B cell (primary cell): ENCODE measurements around the gene THSD7B. TPM values are rescaled to one million over a fixed set of nuclear protein-coding genes. Genes with fewer than 3 reads are reported as not detected.

Experiments used
- ATAC-seq: fragments of 200-7000 bp; cut with Tn5 transposase; one replicate; pipeline ENCODE4 v1.10.0; 2021; ENCODE audit warnings: low read depth, mild to moderate bottlenecking, moderate number of reproducible peaks, moderate library complexity
- CTCF ChIA-PET: fragments of 350-600 bp; sonication (Branson Sonifier 250); formaldehyde crosslinking; loops from one replicate; lab custom pipeline; 2021; ENCODE audit warnings: antibody characterized with exemption, inconsistent platforms; lab: Charles Lee
- POLR2A ChIA-PET: fragments of 350-600 bp; sonication (Branson Sonifier 250); formaldehyde crosslinking; loops from one replicate; lab custom pipeline; 2021; ENCODE audit warnings: antibody characterized with exemption; lab: Charles Lee
- DNase-seq: peaks from one replicate; pipeline ENCODE4 v3.0.0; 2013
- H2AFZ ChIP-seq: 2 replicates; pipeline ENCODE4 v1.6.1; 2012; ENCODE audit warnings: mild to moderate bottlenecking, low read depth, low read length; ENCODE audit not compliant: insufficient read depth, poor library complexity, severe bottlenecking
- H3K27ac ChIP-seq, 2 donors: 1 replicate in 1 of 2; 2 replicates in 1 of 2; pipeline ENCODE4 v1.5.1; 2012 to 2013; ENCODE audit warnings: low read length in 2 of 2, mild to moderate bottlenecking in 2 of 2, moderate library complexity in 1 of 2
- H3K27me3 ChIP-seq, 4 experiments: fragments of 200-600 bp in 1 of 4; sonication (generic) in 1 of 4; replicated peaks in 1 of 4; 1 replicate in 2 of 4; 2 replicates in 2 of 4; pipeline versions ENCODE4 v1.6.1 to v1.7.0; 2013 to 2016; ENCODE audit warnings: low read length in 3 of 4, mild to moderate bottlenecking in 2 of 4, mixed read lengths in 1 of 4, moderate library complexity in 1 of 4; ENCODE audit not compliant: insufficient read depth in 4 of 4, control insufficient read depth in 3 of 4; ENCODE audit errors: control extremely low read depth in 1 of 4
- H3K36me3 ChIP-seq, 2 experiments: replicated peaks in 1 of 2; 1 replicate in 1 of 2; 2 replicates in 1 of 2; pipeline versions ENCODE4 v1.6.1 to v1.7.1; 2013; ENCODE audit warnings: low read length in 1 of 2; ENCODE audit not compliant: insufficient read depth in 2 of 2, control insufficient read depth in 1 of 2; ENCODE audit errors: control extremely low read depth in 1 of 2, extremely low read depth in 1 of 2
- H3K4me1 ChIP-seq, 2 donors: fragments of 200-600 bp in 1 of 2; sonication (generic) in 1 of 2; 1 replicate in 1 of 2; 2 replicates in 1 of 2; pipeline versions ENCODE4 v1.5.1 to v1.6.1; 2013 to 2017; ENCODE audit warnings: low read length in 2 of 2; ENCODE audit not compliant: control insufficient read depth in 2 of 2, insufficient read depth in 2 of 2
- H3K4me2 ChIP-seq: replicated peaks from 2 replicates; pipeline ENCODE3; 2012; ENCODE audit warnings: mild to moderate bottlenecking, low read depth, low read length; ENCODE audit not compliant: poor library complexity, severe bottlenecking
- H3K4me3 ChIP-seq, 5 experiments: fragments of 200-600 bp in 1 of 5; sonication (generic) in 1 of 5; 1 replicate in 3 of 5; 2 replicates in 2 of 5; pipeline versions ENCODE4 v1.5.1 to v1.7.0; 2011 to 2016; ENCODE audit warnings: low read length in 4 of 5, mild to moderate bottlenecking in 4 of 5, low read depth in 2 of 5, control low read depth in 1 of 5, moderate library complexity in 1 of 5; ENCODE audit not compliant: insufficient read depth in 1 of 5; ENCODE audit errors: control extremely low read depth in 1 of 5, extremely low read depth in 1 of 5
- H3K79me2 ChIP-seq: fragments of 200-600 bp; sonication (generic); one replicate; pipeline ENCODE4 v1.6.0; 2016; ENCODE audit warnings: low read length; ENCODE audit not compliant: control insufficient read depth, insufficient read depth
- H3K9ac ChIP-seq: fragments of 200-600 bp; sonication (generic); 2 replicates; pipeline ENCODE4 v1.6.1; 2017; ENCODE audit warnings: mild to moderate bottlenecking, low read length, moderate library complexity
- H3K9me3 ChIP-seq, 3 donors: one replicate each; pipeline versions ENCODE4 v1.6.1 to v1.7.1; 2013; ENCODE audit warnings: low read length in 2 of 3; ENCODE audit not compliant: control insufficient read depth in 2 of 3, insufficient read depth in 1 of 3; ENCODE audit errors: control extremely low read depth in 1 of 3
- H4K20me1 ChIP-seq: 2 replicates; pipeline ENCODE4 v1.6.0; 2012; ENCODE audit warnings: mild to moderate bottlenecking, low read length; ENCODE audit not compliant: insufficient read depth, control insufficient read depth, poor library complexity, severe bottlenecking
- H3K27ac Mint-ChIP-seq: one replicate; pipeline ENCODE4 v1.8.0; 2021; ENCODE audit warnings: mixed read lengths
- H3K27me3 Mint-ChIP-seq: one replicate; pipeline ENCODE4 v1.8.0; 2021; ENCODE audit warnings: mixed read lengths
- H3K4me1 Mint-ChIP-seq: one replicate; pipeline ENCODE4 v1.8.0; 2021; ENCODE audit warnings: mixed read lengths
- H3K4me3 Mint-ChIP-seq: one replicate; pipeline ENCODE4 v1.8.0; 2021; ENCODE audit warnings: mixed read lengths
- H3K9me3 Mint-ChIP-seq: one replicate; pipeline ENCODE4 v1.8.0; 2022; ENCODE audit warnings: mixed read lengths; ENCODE audit not compliant: insufficient read depth
- CTCF ChIP-seq: fragments of 200-600 bp; IDR thresholded peaks from one replicate; pipeline ENCODE4 v1.8.0; 2022; ENCODE audit warnings: antibody characterized with exemption, mild to moderate bottlenecking
- EZH2 ChIP-seq: IDR thresholded peaks from 2 replicates; pipeline ENCODE4 v1.6.1; 2012; ENCODE audit warnings: borderline replicate concordance, low read depth, mild to moderate bottlenecking, moderate library complexity, low read length; ENCODE audit not compliant: insufficient read depth, poor library complexity, severe bottlenecking
- WGBS: methylation state at CpG from one replicate; pipeline ENCODE4 v1.1.5; 2013; ENCODE audit warnings: missing lambda C conversion rate; ENCODE audit not compliant: insufficient coverage; 5-methylcytosine and 5-hydroxymethylcytosine counted together
- intact Hi-C: fragments of 100-400 bp; cut with micrococcal nuclease; formaldehyde crosslinking; loops from one replicate; pipeline ENCODE4 v1.10.0; 2022
- polyA plus RNA-seq: library from polyadenylated mRNA; depleted of rRNA; stranded (reverse); fragments of >200 nt; gene quantifications from 2 replicates; pipeline ENCODE4 v1.2.3, GENCODE V29; 2012
- total RNA-seq, 2 donors: library from RNA; stranded (reverse); fragments of 120-200 nt in 1 of 2; gene quantifications; 1 replicate in 1 of 2; 2 replicates in 1 of 2; pipeline versions ENCODE4 v1.2.3 to v1.2.4, GENCODE V29; 2013 to 2022

The THSD7B gene
- total and polyA plus RNA-seq, 2 donors (not counting 1 experiment from before 2014, with no cell fraction given): 0.76 TPM; not detected in 1

GRCh38 chr2:137231628-137232027, 466.3 kb downstream of the THSD7B start:
- no peaks in the 10 kb centered on the region for H4K20me1 ChIP-seq
- no peaks in the 10 kb centered on the region for H3K9me3 Mint-ChIP-seq
- 56% methylated on average over 3 of the region's 4 CpGs for WGBS
- no peak overlapping the region for H3K4me3 ChIP-seq
- H3K27me3 ChIP-seq: no peaks in the 10 kb centered on the region
- intact Hi-C loops: no loop called here
- H3K9me3 ChIP-seq: no peaks in the 10 kb centered on the region
- no peak overlapping the region for H3K27ac ChIP-seq
- CTCF ChIA-PET: no interaction called here
- ATAC-seq (no peak), DNase-seq (no peak)
- H3K4me1 ChIP-seq: no peaks in the 10 kb centered on the region
- H3K4me2 ChIP-seq: no peak overlapping the region
- POLR2A ChIA-PET: no interaction called here
- no peaks in the 10 kb centered on the region for H3K27me3 Mint-ChIP-seq
- TF ChIP-seq EZH2 (no peak), CTCF (no peak)
- H3K27ac Mint-ChIP-seq: no peak overlapping the region
- H2AFZ ChIP-seq: no peak overlapping the region
- no peaks in the 10 kb centered on the region for H3K36me3 ChIP-seq
- H3K4me1 Mint-ChIP-seq: no peaks in the 10 kb centered on the region
- H3K9ac ChIP-seq: no peak overlapping the region
- H3K79me2 ChIP-seq: no peaks in the 10 kb centered on the region
- no peak overlapping the region for H3K4me3 Mint-ChIP-seq

GRCh38 chr2:137232076-137232475, 466.7 kb downstream of the THSD7B start:
- no peaks in the 10 kb centered on the region for H3K27me3 ChIP-seq
- DNase-seq: no peak
- Mint-ChIP-seq H3K4me3 (no peak overlapping the region), H3K27me3 (no peaks in the 10 kb centered on the region), H3K9me3 (no peaks in the 10 kb centered on the region), H3K27ac (no peak overlapping the region), H3K4me1 (no peaks in the 10 kb centered on the region)
- WGBS: no CpG with 5 or more reads among the region's 2 CpGs
- ATAC-seq: no peak
- no peaks in the 10 kb centered on the region for H3K4me1 ChIP-seq
- no peaks in the 10 kb centered on the region for H3K9me3 ChIP-seq
- intact Hi-C loops: no loop called here
- no peak overlapping the region for H3K27ac ChIP-seq
- no peak overlapping the region for H3K9ac ChIP-seq
- CTCF ChIA-PET: no interaction called here
- TF ChIP-seq CTCF: no peak
- TF ChIP-seq EZH2: no peak
- no peaks in the 10 kb centered on the region for H4K20me1 ChIP-seq
- no peak overlapping the region for H3K4me2 ChIP-seq
- POLR2A ChIA-PET: no interaction called here
- H3K4me3 ChIP-seq: no peak overlapping the region
- no peaks in the 10 kb centered on the region for H3K79me2 ChIP-seq
- no peak overlapping the region for H2AFZ ChIP-seq
- no peaks in the 10 kb centered on the region for H3K36me3 ChIP-seq
